Cardiac muscle cell (in vitro differentiated cells and primary cell): ENCODE data around the gene HIC2. TPM values are rescaled to one million over a fixed set of nuclear protein-coding genes. Genes with fewer than 3 reads are reported as not detected.
"Not testable (repeated sequence)": the region's sequence is repeated elsewhere in the genome, so short reads cannot be mapped to it uniquely, and the experiment has no call there.

Source experiments
- DNase-seq, 2 donors: peaks; one replicate each; pipeline versions ENCODE4 v3.0.0 to v3.0.0-alpha.2; 2010 to 2017; ENCODE audit warnings: low read depth in 1 of 2, low spot score in 1 of 2
- H3K27ac ChIP-seq: fragments of 200-600 bp; sonication (generic); 2 replicates; pipeline ENCODE4 v1.5.1; 2016
- H3K27me3 ChIP-seq: fragments of 200-600 bp; sonication (generic); 2 replicates; pipeline ENCODE4 v1.6.0; 2016; ENCODE audit warnings: control low read depth
- H3K36me3 ChIP-seq: fragments of 200-600 bp; sonication (generic); 2 replicates; pipeline ENCODE4 v1.5.1; 2016; ENCODE audit warnings: control low read depth
- H3K4me1 ChIP-seq: fragments of 200-600 bp; sonication (generic); 2 replicates; pipeline ENCODE4 v1.8.1; 2017; ENCODE audit warnings: low read depth, mild to moderate bottlenecking, mixed run types
- H3K4me3 ChIP-seq: fragments of 200-600 bp; sonication (generic); 2 replicates; pipeline ENCODE4 v1.5.1; 2016; ENCODE audit warnings: mild to moderate bottlenecking
- H3K9me3 ChIP-seq: fragments of 200-600 bp; sonication (generic); 2 replicates; pipeline ENCODE4 v1.5.1; 2017; ENCODE audit warnings: low read depth, mild to moderate bottlenecking, control low read depth
- polyA plus RNA-seq: library from polyadenylated mRNA; unstranded; fragments of >200 nt; fragmentation: Nextera tagmentation; extraction: Ambion mirVana; gene quantifications from 2 replicates; pipeline ENCODE4 v1.2.1, GENCODE V29; 2016
- total RNA-seq: library from RNA; depleted of rRNA; stranded (reverse); fragments of >200 nt; gene quantifications from 2 replicates; pipeline ENCODE4 v1.2.3, GENCODE V29; 2016
- TF ChIP-seq, protein P1 (sequence below): IDR thresholded peaks from 2 replicates; pipeline ENCODE4 v1.5.1; 2012; ENCODE audit warnings: low read depth, mild to moderate bottlenecking, low read length

The HIC2 gene
- total and polyA plus RNA-seq, 2 experiments from 2014 or later = 9.4 to 34.5 TPM

- H3K36me3 ChIP-seq, DNase-seq, H3K4me1 ChIP-seq, H3K27me3 ChIP-seq, H3K4me3 ChIP-seq, H3K9me3 ChIP-seq: not testable (repeated sequence)
- H3K27ac ChIP-seq = peak overlapping the region; percentile 48
Measured at GRCh38 chr22:21442646-21443045, 25.5 kb downstream of the HIC2 start.

- Histone ChIP-seq H3K27ac (peak overlapping the region; percentile 48), H3K36me3 (peaks cover 4% of the 10 kb centered on the region), H3K9me3 (no peaks in the 10 kb centered on the region), H3K4me1 (peaks cover 12% of the 10 kb centered on the region), H3K4me3 (no peak overlapping the region), H3K27me3 (no peaks in the 10 kb centered on the region)
- no peak for DNase-seq
- TF ChIP-seq, protein P1, sequence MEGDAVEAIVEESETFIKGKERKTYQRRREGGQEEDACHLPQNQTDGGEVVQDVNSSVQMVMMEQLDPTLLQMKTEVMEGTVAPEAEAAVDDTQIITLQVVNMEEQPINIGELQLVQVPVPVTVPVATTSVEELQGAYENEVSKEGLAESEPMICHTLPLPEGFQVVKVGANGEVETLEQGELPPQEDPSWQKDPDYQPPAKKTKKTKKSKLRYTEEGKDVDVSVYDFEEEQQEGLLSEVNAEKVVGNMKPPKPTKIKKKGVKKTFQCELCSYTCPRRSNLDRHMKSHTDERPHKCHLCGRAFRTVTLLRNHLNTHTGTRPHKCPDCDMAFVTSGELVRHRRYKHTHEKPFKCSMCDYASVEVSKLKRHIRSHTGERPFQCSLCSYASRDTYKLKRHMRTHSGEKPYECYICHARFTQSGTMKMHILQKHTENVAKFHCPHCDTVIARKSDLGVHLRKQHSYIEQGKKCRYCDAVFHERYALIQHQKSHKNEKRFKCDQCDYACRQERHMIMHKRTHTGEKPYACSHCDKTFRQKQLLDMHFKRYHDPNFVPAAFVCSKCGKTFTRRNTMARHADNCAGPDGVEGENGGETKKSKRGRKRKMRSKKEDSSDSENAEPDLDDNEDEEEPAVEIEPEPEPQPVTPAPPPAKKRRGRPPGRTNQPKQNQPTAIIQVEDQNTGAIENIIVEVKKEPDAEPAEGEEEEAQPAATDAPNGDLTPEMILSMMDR = no peak
Measured at GRCh38 chr22:21443057-21443734, 26.0 kb downstream of the HIC2 start.

- no peak for DNase-seq
- Histone ChIP-seq H3K9me3 (no peaks in the 10 kb centered on the region), H3K27me3 (no peaks in the 10 kb centered on the region), H3K4me3 (no peak overlapping the region), H3K36me3 (peaks cover 4% of the 10 kb centered on the region), H3K27ac (peak overlapping the region; percentile 48), H3K4me1 (peaks cover 19% of the 10 kb centered on the region)
- TF ChIP-seq, protein P1 = no peak
Measured at GRCh38 chr22:21443735-21444421, 26.7 kb downstream of the HIC2 start.

- Histone ChIP-seq H3K4me3 (no peak overlapping the region), H3K4me1 (peaks cover 26% of the 10 kb centered on the region), H3K27ac (no peak overlapping the region), H3K9me3 (no peaks in the 10 kb centered on the region), H3K27me3 (no peaks in the 10 kb centered on the region), H3K36me3 (peaks cover 4% of the 10 kb centered on the region)
- TF ChIP-seq, protein P1 = no peak
- DNase-seq = no peak
Measured at GRCh38 chr22:21444701-21445436, 27.7 kb downstream of the HIC2 start.

DNA sequence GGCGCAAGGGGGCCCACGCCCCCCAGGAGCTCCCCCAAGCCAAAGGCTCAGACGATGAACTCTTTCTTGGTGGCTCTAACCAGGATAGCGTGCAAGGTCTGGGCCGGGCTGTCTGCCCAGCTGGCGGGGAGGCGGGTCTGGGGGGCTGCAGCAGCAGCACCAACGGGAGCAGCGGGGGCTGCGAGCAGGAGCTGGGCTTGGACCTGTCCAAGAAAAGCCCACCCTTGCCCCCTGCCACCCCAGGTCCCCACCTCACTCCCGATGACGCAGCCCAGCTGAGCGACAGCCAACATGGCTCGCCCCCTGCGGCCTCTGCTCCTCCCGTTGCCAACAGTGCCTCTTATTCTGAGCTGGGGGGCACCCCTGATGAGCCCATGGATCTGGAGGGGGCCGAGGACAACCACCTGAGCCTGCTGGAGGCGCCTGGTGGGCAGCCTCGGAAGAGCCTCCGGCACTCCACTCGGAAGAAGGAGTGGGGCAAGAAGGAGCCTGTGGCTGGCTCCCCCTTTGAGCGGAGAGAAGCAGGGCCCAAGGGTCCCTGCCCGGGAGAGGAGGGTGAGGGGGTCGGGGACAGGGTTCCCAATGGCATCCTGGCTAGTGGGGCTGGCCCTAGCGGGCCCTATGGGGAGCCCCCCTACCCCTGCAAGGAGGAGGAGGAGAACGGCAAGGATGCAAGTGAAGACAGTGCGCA, 28.4 kb downstream of the HIC2 start:
- Histone ChIP-seq H3K27me3 (no peaks in the 10 kb centered on the region), H3K9me3 (no peaks in the 10 kb centered on the region), H3K36me3 (peaks cover 4% of the 10 kb centered on the region), H3K4me3 (no peak overlapping the region), H3K27ac (no peak overlapping the region), H3K4me1 (peaks cover 26% of the 10 kb centered on the region)
- TF ChIP-seq, protein P1 = no peak
- no peak for DNase-seq
